Bronchial epithelial cell (primary cell): ENCODE measurements around the gene ENDOV. TPM values are rescaled to one million over a fixed set of nuclear protein-coding genes. Genes with fewer than 3 reads are reported as not detected.

Experiments used
- DNase-seq: peaks from one replicate; pipeline ENCODE4 v3.0.0-alpha.2; 2010; ENCODE audit warnings: low read depth
- FAIRE-seq: peaks from 2 replicates; lab custom pipeline; 2011; peaks lifted over from hg19 to GRCh38; lab: Jason Lieb, UNC
- H3K27me3 ChIP-seq: 2 replicates; pipeline ENCODE4 v1.5.1; 2011; ENCODE audit warnings: low read length; ENCODE audit not compliant: control insufficient read depth, insufficient read depth
- H3K36me3 ChIP-seq: 2 replicates; pipeline ENCODE4 v1.5.1; 2011; ENCODE audit warnings: low read length; ENCODE audit not compliant: control insufficient read depth, insufficient read depth
- H3K4me3 ChIP-seq: 2 replicates; pipeline ENCODE4 v1.5.1; 2011; ENCODE audit warnings: mild to moderate bottlenecking, low read depth, low read length, control low read depth
- total RNA-seq: library from RNA; depleted of rRNA; stranded (reverse); fragments of >200 nt; gene quantifications from 2 replicates; pipeline ENCODE4 v1.2.1, GENCODE V29; 2014
- TF ChIP-seq, protein P1 (sequence below): IDR thresholded peaks from 2 replicates; pipeline ENCODE4 v1.5.1; 2011; ENCODE audit warnings: mild to moderate bottlenecking, moderate library complexity, low read length, control low read depth, inconsistent platforms; ENCODE audit not compliant: insufficient read depth, severe bottlenecking

Gene ENDOV
- total RNA-seq, 1 donor from 2014 or later, result 19.5 TPM

GRCh38 chr17:80473701-80474100 is 58.7 kb downstream of the ENDOV start:
- peaks cover 45% of the 10 kb centered on the region for H3K27me3 ChIP-seq
- TF ChIP-seq, protein P1, sequence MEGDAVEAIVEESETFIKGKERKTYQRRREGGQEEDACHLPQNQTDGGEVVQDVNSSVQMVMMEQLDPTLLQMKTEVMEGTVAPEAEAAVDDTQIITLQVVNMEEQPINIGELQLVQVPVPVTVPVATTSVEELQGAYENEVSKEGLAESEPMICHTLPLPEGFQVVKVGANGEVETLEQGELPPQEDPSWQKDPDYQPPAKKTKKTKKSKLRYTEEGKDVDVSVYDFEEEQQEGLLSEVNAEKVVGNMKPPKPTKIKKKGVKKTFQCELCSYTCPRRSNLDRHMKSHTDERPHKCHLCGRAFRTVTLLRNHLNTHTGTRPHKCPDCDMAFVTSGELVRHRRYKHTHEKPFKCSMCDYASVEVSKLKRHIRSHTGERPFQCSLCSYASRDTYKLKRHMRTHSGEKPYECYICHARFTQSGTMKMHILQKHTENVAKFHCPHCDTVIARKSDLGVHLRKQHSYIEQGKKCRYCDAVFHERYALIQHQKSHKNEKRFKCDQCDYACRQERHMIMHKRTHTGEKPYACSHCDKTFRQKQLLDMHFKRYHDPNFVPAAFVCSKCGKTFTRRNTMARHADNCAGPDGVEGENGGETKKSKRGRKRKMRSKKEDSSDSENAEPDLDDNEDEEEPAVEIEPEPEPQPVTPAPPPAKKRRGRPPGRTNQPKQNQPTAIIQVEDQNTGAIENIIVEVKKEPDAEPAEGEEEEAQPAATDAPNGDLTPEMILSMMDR, result no peak
- H3K4me3 ChIP-seq, result no peak overlapping the region
- no peaks in the 10 kb centered on the region for H3K36me3 ChIP-seq
- no peak for FAIRE-seq
- no peak for DNase-seq

DNA sequence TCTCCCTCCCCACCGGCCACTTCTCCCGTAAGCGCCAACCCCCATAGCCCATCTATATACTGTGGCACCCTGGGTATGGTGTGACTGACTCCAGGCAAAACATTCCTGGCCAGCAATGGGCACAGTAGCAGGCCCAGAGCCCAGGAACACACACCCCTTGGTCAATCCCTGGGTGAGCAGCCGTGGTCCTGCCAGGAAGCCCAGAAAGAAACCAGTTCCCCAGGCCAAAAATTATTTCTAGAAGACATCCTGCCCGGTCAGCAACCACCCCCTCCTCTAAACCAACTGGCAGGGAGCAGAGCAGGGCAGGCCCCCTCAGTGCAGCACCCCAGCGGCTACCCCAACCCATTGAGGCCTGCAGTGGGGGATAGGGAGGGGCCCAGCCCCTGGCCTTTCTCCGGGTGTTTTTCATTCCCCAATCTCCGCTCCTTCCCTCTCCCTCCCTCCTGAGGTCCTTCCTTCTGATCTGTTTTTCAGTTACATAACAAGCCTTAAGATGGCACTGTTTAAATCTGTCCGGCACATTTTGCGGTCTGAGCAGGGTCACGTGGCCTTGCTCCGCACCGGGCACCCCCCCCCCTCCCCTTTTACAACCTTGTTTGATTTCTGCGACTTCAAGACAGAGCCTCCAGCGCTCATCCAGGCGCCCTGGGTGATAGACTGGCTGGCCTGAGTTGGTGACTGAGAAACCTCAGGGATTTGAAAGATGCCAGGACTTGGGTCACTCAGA is 59.4 kb downstream of the ENDOV start:
- Histone ChIP-seq H3K36me3 (no peaks in the 10 kb centered on the region), H3K4me3 (no peak overlapping the region), H3K27me3 (peaks cover 50% of the 10 kb centered on the region)
- TF ChIP-seq, protein P1, result peak; percentile 1
- FAIRE-seq, result no peak
- DNase-seq, result no peak

GRCh38 chr17:80474961-80475909 is 60.3 kb downstream of the ENDOV start:
- TF ChIP-seq, protein P1, result no peak
- peaks cover 50% of the 10 kb centered on the region for H3K27me3 ChIP-seq
- FAIRE-seq (no peak), DNase-seq (no peak)
- no peaks in the 10 kb centered on the region for H3K36me3 ChIP-seq
- H3K4me3 ChIP-seq, result no peak overlapping the region

- Histone ChIP-seq H3K36me3 (no peaks in the 10 kb centered on the region), H3K4me3 (no peak within 1 kb of the TSS), H3K27me3 (peaks cover 54% of the 10 kb centered on the region)
- FAIRE-seq (no peak), DNase-seq (no peak)
- TF ChIP-seq, protein P1, result no peak
These were observed 61.2 kb downstream of the ENDOV start, which contains the start of gene NPTX1 for GRCh38 chr17:80475910-80476876. NPTX1 (minus strand) TSS chr17:80476607; CDS start chr17:80476446, 161 bp downstream.
